Mesothelial cell of epicardium (in vitro differentiated cells): ENCODE measurements around the gene TLE6. TPM values are rescaled to one million over a fixed set of nuclear protein-coding genes. Genes with fewer than 3 reads are reported as not detected.

Experiments used
- DNase-seq, 2 experiments: peaks; one replicate each; pipeline ENCODE4 v3.0.0; 2021; ENCODE audit warnings: low spot score in 2 of 2; ENCODE audit not compliant: unreplicated experiment in 2 of 2
- H3K27ac Mint-ChIP-seq: 2 replicates; pipeline ENCODE4 v1.8.0; 2021; ENCODE audit warnings: mixed read lengths
- H3K27me3 Mint-ChIP-seq: 2 replicates; pipeline ENCODE4 v1.8.0; 2021; ENCODE audit warnings: low read depth, mixed read lengths
- H3K36me3 Mint-ChIP-seq: 2 replicates; pipeline ENCODE4 v1.8.0; 2021; ENCODE audit warnings: mixed read lengths
- H3K4me1 Mint-ChIP-seq: 2 replicates; pipeline ENCODE4 v1.8.0; 2021; ENCODE audit warnings: mixed read lengths
- H3K4me3 Mint-ChIP-seq: 2 replicates; pipeline ENCODE4 v1.8.0; 2021; ENCODE audit warnings: mild to moderate bottlenecking, moderate library complexity, mixed read lengths
- H3K9me3 Mint-ChIP-seq: 2 replicates; pipeline ENCODE4 v1.8.0; 2021; ENCODE audit warnings: mixed read lengths
- total RNA-seq: library from RNA; stranded (reverse); gene quantifications from 3 replicates; pipeline ENCODE4 v1.2.1, GENCODE V29; 2021
- TF ChIP-seq, protein P1 (sequence below): fragments of 200-600 bp; sonication (generic); IDR thresholded peaks from one replicate; pipeline ENCODE4 v1.5.0; 2021; ENCODE audit warnings: antibody characterized with exemption; ENCODE audit not compliant: unreplicated experiment

TLE6 gene
- total RNA-seq, 1 donor from 2014 or later, result 6.9 TPM

DNA sequence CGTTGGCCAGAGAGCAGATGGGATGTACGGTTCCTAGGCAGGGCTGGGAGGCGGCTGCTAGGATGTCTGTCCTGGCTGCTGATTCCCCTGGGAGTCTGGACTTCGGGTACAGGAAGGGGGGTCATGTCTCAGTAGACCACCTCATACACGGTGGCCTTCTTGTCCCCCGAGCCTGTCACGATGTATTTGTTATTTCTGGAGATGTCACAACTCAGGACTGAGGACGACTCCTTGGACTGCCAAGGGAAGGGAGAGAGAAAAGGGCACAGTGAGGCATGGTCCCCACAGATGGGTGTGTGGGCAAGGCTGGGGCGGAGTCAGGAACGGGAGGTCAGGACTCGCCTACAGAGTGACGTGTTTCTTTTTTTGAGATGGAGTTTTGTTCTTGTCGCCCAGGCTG is 20.4 kb downstream of the TLE6 start:
- Mint-ChIP-seq H3K36me3 (peaks cover 32% of the 10 kb centered on the region), H3K9me3 (no peaks in the 10 kb centered on the region), H3K4me1 (no peaks in the 10 kb centered on the region), H3K27ac (no peak overlapping the region), H3K27me3 (peaks cover 2% of the 10 kb centered on the region), H3K4me3 (no peak overlapping the region)
- TF ChIP-seq, protein P1, sequence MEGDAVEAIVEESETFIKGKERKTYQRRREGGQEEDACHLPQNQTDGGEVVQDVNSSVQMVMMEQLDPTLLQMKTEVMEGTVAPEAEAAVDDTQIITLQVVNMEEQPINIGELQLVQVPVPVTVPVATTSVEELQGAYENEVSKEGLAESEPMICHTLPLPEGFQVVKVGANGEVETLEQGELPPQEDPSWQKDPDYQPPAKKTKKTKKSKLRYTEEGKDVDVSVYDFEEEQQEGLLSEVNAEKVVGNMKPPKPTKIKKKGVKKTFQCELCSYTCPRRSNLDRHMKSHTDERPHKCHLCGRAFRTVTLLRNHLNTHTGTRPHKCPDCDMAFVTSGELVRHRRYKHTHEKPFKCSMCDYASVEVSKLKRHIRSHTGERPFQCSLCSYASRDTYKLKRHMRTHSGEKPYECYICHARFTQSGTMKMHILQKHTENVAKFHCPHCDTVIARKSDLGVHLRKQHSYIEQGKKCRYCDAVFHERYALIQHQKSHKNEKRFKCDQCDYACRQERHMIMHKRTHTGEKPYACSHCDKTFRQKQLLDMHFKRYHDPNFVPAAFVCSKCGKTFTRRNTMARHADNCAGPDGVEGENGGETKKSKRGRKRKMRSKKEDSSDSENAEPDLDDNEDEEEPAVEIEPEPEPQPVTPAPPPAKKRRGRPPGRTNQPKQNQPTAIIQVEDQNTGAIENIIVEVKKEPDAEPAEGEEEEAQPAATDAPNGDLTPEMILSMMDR, result no peak
- no peak for DNase-seq

DNA sequence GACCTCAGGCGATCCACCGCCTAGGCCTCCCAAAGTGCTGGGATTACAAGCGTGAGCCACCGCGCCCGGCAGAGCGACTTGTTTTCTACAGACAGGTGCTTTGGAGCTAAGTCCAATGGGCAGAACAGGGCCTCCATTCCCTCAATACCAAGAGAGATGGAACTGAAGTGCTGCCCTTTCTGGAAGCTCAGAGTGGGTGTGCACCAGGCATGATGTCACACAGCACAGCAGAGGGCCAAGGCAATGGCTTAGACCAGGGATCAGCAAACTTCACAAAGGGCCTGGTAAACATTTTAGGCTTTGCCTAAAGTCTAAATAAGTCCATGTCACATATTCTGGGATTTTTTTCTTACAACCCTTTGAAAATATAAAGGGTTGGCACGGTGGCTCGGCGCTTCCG is 21.3 kb downstream of the TLE6 start:
- H3K27ac Mint-ChIP-seq, result no peak overlapping the region
- H3K36me3 Mint-ChIP-seq, result peaks cover 32% of the 10 kb centered on the region
- H3K4me1 Mint-ChIP-seq, result peaks cover 2% of the 10 kb centered on the region
- H3K4me3 Mint-ChIP-seq, result no peak overlapping the region
- H3K27me3 Mint-ChIP-seq, result peaks cover 2% of the 10 kb centered on the region
- DNase-seq, result no peak
- TF ChIP-seq, protein P1, result no peak
- H3K9me3 Mint-ChIP-seq, result no peaks in the 10 kb centered on the region

DNA sequence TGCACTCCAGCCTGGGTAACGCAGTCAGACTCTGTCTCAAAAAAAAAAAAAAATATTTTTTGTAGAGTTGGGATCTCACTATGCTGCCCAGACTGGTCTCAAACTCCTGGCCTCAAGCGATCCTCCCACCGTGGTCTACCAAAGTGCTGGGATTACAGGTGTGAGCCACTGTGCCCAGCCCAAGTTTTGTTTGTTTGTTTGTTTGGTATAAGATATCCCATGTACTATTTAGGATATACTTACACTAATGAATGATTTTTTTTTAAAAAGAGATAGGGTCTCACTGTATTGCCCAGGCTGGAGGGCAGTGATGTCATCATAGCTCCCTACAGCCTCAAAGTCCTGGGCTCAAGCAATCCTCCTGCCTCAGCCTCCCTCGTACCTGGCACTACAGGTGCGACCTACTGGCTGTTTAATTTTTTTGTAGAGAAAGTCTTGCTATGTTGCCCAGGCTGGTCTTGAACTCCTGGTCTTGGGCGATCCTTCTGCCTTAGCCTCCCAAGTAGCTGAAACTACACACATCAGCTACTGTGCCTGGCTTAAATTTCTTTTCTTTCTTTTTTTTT is 24.0 kb downstream of the TLE6 start:
- Mint-ChIP-seq H3K27me3 (no peaks in the 10 kb centered on the region), H3K27ac (no peak overlapping the region), H3K4me1 (peaks cover 2% of the 10 kb centered on the region), H3K4me3 (no peak overlapping the region), H3K36me3 (peaks cover 34% of the 10 kb centered on the region), H3K9me3 (no peaks in the 10 kb centered on the region)
- no peak for DNase-seq
- TF ChIP-seq, protein P1, result no peak

DNA sequence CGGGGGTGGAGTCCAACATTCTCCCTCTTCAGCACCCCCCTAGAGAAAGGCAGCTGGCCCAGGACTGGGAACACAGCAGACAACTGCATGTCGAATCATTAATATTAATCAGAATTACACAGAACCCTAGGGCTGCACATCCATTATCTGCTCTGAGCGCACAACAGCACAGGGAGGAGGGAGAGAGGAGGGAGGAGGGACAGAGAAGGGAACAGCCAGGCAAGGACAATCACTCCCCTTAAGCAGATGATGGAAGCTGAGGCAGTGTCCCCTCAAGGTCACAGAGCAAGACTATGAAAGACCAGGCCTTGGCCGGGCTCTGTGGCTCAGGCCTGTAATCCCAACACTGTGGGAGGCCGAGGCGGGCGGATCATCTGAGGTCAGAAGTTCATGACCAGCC is 25.7 kb downstream of the TLE6 start:
- no peak for DNase-seq
- H3K27me3 Mint-ChIP-seq, result no peaks in the 10 kb centered on the region

DNA sequence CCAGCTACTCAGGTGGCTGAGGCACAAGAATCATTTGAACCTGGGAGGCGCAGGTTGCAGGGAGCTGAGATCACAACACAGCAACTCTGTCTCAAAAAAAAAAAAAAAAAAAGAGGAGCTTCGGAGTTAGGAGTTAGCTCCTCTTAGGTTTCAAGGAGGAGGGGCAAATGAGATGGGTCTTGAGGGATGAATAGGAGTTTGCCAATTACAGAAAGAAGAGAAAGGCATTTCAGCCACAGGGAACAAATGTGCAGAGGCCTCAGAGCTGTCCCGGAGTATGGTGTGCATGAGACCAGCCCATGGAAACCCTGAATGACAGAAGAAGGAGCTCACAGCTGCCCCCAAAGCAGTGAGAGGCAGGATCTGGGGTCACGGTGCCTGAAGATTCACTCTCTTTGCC is 27.2 kb downstream of the TLE6 start:
- TF ChIP-seq, protein P1, result no peak
- peaks cover 2% of the 10 kb centered on the region for H3K4me1 Mint-ChIP-seq
- no peak for DNase-seq
- no peaks in the 10 kb centered on the region for H3K27me3 Mint-ChIP-seq
- H3K4me3 Mint-ChIP-seq, result no peak overlapping the region
- H3K36me3 Mint-ChIP-seq, result peaks cover 20% of the 10 kb centered on the region
- H3K27ac Mint-ChIP-seq, result no peak overlapping the region
- H3K9me3 Mint-ChIP-seq, result no peaks in the 10 kb centered on the region

More for the DNA sequence above, 25.7 kb downstream of the TLE6 start:
- Mint-ChIP-seq H3K36me3 (peaks cover 29% of the 10 kb centered on the region), H3K4me1 (peaks cover 2% of the 10 kb centered on the region), H3K4me3 (no peak overlapping the region), H3K9me3 (no peaks in the 10 kb centered on the region), H3K27ac (no peak overlapping the region)
- TF ChIP-seq, protein P1, result no peak

DNA sequence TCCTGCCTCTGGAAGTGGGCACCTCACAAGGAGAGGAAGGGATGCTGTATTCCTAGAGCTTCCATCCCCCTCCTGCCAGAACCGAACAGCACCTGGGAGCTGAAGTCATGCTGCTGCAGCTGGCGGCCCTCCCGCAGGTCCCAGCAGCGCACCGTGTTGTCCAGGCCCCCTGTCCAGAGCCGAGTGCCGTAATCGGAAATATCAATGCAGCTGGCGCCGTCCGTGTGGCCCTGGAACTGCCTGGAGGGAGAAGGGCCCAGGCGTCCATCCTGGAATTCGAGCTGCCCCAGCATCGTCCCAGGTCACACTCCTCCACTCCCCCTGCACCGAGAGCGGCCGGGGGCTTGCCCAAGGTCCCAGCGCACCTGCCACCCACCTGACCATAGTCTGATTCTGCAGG is 28.0 kb downstream of the TLE6 start:
- Mint-ChIP-seq H3K27me3 (no peaks in the 10 kb centered on the region), H3K36me3 (peaks cover 23% of the 10 kb centered on the region), H3K9me3 (no peaks in the 10 kb centered on the region), H3K27ac (no peak overlapping the region), H3K4me1 (peaks cover 2% of the 10 kb centered on the region), H3K4me3 (no peak overlapping the region)
- DNase-seq, result no peak
- TF ChIP-seq, protein P1, result no peak
